Stimulated activated CD4-positive, alpha-beta T cell treated with anti-CD3 and anti-CD28 coated beads, Interleukin-2, amount 100 ng/mL, for 24 hours (primary cell): ENCODE measurements around the gene CD4.
A peak's percentile ranks its signal among the peaks of the same experiment; 100 is the strongest.
"Not testable (repeated sequence)": the region's sequence is repeated elsewhere in the genome, so short reads cannot be mapped to it uniquely, and the experiment has no call there.

Experiments
- DNase-seq, 2 donors: peaks; one replicate each; pipeline ENCODE4 v3.0.0-alpha.2; 2020

CD4 gene

DNA sequence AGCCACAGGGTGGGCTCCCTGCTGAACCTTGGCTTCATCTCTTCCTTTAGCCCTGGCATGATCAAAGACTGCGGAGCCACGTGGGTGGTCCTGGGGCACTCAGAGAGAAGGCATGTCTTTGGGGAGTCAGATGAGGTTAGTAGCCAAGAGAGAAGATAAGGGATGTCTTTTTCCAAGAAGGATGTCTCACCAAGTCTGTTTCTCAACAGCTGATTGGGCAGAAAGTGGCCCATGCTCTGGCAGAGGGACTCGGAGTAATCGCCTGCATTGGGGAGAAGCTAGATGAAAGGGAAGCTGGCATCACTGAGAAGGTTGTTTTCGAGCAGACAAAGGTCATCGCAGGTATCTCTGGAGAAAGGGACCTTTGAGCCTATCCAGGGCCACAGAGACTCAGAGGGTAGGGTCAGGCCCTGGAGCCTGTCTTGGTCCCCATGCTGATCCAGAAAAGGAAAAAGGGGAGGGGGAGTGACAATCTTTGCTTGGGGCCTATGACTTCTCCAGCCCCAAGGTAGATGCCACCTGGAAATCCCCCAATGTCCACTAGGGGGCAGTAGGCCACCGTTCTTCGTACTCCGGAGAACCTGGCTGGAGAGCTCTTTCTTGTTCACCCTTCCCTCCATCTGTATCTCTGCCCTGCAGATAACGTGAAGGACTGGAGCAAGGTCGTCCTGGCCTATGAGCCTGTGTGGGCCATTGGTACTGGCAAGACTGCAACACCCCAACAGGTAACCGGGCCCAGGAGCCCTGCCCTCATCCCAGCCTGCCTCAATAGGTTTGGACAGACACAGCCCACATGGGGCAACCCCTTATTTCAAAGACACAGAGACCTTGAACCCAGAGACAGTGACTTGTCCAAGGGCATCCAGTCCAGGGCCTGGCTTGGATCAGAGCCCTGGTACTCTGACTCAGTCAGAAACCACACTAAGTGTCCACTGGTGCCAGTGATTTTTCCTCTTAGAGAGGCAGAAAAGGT, 80.0 kb downstream of the CD4 start:
- peak; percentile 84 to 88 for DNase-seq

DNA sequence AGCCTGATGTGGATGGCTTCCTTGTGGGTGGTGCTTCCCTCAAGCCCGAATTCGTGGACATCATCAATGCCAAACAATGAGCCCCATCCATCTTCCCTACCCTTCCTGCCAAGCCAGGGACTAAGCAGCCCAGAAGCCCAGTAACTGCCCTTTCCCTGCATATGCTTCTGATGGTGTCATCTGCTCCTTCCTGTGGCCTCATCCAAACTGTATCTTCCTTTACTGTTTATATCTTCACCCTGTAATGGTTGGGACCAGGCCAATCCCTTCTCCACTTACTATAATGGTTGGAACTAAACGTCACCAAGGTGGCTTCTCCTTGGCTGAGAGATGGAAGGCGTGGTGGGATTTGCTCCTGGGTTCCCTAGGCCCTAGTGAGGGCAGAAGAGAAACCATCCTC, 81.0 kb downstream of the CD4 start:
- not testable (repeated sequence) for DNase-seq
